ENCODE measurements around the gene FUT8.

Gene FUT8

DNA sequence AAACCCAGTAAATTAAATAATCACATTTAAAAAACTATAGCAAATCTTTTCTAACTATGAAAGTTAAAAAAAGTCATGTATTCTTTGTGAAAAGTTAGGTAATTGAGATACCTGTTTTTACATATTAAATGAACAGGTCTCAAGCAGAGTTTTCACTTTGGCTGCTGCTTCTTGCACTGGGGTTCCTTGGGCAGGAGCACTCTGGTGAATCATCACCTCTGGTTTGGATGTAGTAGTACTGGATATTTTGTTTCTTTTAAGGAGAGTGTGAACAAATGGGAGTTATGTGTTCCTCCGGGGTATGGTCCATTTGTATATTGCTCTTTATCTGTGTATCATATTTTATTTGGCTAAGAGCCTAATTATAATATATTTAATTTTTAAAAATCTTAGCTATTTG, 82.7 kb downstream of the FUT8 start:
- DNase-seq (ENCODE audit: low read depth in 2 of 2), result no peak

DNA sequence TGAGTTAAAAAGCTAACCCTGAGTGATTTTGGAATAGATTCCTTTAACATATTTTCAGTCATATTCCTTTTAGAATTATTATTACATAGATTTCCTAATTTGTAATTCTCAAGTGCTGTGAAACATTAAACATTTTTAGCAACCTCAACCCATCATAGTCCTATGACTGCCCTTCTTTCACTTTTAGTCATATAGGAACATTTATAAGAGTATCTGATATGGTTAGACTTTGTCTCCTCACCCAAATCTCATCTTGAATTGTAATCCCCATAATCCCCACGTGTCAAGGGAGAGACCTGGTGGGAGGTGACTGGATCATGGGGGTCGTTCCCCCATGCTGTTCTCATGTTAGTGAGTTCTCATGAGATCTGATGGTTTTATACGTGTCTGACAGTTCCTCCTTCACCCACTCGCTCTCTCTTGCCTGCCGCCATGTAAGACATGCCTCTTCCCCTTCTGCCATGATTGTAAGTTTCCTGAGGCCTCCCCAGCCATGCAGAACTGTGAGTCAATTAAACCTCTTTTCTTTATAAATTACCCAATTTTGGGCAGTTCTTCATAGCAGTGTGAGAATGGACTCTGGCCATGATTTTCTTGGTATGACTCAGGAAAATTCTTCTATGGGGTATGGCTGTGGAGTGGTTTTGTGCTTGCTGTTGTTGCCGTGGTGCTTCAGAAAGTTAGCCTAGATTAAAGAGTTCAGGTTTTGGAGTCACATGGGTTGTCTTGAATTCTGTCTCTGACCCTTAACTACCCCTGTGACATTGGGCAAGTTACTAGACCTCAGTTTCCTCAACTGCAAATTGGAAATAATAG, 83.9 kb downstream of the FUT8 start:
- no peak for DNase-seq (ENCODE audit: low read depth in 2 of 2)

DNA sequence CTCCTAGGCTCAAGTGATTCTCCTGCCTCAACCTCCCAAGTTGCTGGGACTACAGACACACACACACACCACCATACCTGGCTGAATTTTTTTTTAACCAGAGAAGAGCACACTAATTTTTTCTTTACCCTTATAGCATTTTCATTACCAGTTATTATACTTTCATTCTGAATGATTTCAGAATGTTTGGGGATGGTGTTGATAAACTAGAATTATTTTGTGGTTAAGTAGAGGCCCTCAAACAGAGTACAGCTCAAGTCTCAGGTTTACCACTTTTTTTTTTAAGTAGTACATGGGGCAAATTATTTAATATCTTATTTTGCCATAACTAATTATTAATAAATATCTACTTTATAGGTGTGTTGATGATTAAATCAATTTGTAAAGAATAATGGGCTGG, 86.6 kb downstream of the FUT8 start:
- DNase-seq (ENCODE audit: low read depth in 2 of 2), result no peak

DNA sequence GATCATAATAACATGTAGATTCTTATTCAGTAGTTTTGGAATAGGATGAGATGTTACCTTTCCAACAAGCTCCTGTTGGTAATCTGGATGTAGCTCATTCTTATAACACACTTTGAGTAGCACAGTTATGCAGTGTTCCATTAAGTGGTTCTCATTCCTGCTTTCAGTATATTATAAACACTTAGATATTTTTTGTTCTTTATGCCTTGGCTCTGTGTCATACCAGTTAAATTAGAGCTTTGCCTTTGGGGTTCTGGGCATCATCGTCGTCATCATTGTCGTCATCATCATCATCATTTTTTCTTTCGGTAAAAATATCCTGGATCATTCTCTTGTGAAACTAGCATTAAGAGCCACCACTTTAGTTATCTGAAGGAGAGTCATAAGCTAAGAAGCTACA, 87.5 kb downstream of the FUT8 start:
- DNase-seq (ENCODE audit: low read depth in 2 of 2), result no peak

DNA sequence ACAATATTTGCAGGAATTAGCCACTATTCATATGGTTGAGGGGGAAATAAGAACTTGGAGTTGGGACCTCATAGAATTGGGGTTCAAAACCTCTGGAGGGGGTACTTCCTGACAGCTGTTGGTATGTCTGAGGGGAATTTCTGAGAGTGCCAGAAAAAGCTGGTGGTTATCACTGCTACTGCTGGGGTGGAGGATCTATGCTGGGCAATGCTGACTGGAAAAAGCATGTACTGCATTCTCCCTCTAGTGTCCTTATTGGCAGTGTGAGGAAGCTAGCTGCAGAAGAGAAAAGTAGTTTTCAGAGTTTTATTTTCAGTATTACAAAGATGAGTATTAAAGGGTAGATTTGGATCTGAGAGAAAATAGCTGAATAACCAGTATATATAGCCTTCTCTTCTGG, 88.8 kb downstream of the FUT8 start:
- no peak for DNase-seq (ENCODE audit: low read depth in 2 of 2)

DNA sequence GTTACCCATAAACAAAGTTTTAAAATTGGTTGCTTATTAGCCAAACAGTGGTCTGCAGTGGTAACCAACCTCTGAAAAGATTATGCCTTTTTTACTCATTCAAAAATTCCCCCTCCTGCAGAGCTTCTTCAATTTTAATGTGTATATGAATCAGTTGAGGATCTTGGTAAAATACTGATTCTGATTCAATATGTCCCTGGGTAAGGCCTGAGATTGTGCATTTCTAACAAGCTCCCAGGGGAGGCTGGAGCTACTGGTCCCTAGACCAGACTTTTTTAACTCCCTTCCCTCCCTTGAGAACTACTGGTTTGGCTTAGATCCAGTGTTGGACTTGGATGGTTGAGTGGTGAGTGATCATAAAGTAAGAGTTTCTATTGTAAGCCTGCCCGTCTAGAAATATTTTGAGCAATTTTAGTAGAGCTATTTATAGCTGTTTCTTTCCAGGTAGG, 90.2 kb downstream of the FUT8 start:
- no peak for DNase-seq (ENCODE audit: low read depth in 2 of 2)

DNA sequence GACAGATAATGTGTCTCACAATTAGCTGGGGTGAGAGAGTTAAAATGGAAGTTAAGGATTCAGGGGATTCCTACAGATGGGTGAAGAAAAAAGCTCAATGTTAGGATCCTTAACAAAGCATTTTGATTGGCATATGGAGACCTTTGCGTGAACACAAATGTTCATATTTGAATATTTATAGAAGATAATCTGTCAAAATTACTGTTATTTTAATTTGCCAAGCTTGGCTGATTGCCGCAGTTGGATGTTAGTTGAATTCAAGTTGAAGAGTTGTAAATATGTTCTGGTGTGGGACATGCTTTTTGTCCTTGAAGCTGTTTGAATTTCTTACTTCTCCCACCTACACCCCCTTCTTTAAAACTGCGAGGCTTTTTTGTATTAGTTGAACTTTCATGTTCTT, 91.2 kb downstream of the FUT8 start:
- no peak for DNase-seq (ENCODE audit: low read depth in 2 of 2)

DNA sequence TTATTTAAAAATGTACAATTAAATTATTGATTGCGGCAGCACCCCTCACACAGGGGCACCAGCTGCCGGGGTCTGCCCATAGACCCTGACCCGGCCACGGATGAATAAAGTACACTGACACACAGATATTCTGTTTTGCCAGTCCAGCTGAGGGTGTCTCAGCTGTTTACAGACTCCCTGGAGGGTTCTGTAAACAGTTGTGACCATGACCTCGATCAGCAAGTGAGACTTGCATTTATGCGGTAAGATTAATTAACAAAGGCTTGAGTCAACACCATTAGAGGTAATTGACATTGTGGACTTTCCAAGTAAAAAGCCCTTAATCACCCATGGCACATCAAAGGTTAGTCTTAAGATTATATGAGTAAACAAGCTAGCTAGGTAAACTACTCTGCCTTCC, 94.3 kb downstream of the FUT8 start:
- no peak for DNase-seq (ENCODE audit: low read depth in 2 of 2)

DNA sequence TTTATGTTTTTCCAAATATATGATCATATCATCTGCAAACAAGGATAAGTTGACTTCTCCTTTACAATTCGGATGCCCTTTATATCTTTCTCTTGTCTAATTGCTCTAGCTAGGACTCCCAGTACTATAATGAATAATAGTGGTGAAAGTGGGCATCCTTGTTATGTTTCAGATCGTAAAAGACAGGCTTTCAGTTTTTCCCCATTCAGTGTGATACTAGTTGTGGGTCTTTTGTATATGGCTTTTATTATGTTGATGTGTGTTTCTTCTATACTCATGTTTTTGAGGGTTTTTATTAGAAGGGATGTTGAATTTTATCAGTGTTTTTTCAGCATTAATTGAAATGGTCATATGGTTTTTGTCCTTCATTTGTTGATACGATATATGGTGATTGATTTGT, 97.3 kb downstream of the FUT8 start:
- DNase-seq (ENCODE audit: low read depth in 2 of 2), result no peak

DNA sequence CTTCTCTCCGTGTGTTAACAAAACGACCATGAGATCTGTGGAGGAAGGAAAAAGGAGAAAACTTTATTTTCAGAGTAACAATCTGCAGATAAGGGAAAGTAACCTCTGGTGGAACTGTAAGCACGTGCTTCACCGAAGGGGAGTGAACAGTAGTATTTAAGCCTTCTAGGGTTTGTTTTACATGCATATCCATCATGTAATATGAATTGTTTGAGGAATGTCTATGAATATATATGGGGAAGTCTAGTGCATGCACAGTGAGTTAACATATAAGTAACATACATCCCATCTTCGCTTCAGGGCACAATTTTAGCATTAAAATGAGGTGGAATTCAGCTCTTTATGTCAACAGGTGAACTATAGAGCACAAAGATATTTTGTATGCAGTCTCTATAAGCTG, 101.1 kb downstream of the FUT8 start:
- no peak for DNase-seq (ENCODE audit: low read depth in 2 of 2)

DNA sequence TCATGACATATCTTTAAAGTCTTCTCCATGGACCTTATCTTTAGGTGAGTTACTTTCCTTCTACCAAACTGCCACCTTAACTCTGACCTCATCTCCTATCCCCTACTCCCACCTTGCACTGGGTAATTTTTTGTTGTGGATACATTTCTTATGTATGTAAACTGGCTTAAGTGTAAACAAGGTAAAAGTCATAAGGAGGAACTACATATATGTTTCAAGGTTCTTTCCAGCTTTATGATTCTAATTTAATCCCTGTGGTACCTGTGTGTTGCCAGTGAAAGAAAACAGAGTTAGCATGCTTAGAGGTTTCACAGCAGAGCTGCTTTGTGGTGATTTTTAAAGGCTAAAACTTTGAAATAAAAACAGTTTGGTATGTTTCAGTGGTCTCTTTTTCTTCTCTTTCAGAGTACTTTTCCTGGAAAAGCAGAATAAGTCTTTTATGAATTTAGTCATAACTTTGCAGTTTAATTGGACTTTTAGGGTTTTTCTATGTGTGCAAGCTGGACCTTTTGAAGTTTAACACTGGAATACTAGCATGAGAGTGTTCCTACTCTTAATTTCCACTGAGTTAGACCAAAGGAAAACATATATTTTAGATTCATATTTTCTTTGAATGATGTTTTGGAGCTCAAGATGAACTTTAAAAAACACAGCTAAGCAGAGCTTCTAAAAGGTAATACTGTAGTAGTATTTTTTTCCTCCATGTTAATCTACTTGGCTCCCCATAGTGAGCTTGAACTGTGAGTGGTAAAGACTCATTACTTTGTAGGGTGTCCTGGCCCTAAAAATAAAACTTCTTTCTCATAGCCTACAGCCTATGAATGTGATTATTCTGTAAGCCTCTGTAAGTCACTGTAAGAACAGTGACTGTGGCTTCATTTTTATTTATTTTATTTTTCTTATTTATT, 105.4 kb downstream of the FUT8 start:
- DNase-seq (ENCODE audit: low read depth in 2 of 2), result no peak

DNA sequence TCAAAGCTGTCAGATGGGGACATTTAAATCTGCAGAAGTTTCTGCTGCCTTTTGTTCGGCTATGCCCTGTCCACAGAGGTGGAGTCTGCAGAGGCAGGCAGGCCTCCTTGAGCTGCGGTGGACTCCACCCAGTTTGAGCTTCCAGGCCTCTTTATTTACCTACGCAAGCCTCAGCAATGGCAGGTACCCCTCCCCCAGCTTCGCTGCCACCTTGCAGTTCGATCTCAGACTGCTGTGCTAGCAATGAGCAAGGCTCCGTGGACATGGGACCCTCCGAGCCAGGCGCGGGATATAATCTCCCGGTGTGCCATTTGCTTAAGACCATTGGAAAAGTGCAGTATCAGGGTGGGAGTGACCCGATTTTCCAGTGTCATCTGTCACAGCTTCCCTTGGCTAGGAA, 115.5 kb downstream of the FUT8 start:
- no peak for DNase-seq (ENCODE audit: low read depth in 2 of 2)

DNA sequence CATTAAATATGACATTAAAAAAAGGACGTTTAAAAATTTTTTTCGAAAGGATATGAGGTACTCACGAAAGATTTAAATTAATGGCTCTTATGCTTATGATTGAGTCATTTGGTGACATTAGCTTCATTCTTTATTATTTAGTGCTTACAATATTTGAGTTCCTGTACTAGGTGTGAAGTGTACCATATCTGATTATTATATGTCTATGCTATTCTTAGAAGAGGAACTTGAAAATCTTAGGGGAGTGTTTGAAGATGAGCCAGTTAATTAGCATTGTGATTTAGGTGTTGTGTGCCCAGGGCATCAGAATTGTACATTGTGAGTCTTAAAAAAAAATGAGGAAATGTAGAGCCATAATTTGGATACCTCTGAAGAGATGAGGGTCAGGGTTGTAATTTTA, 118.6 kb downstream of the FUT8 start:
- DNase-seq (ENCODE audit: low read depth in 2 of 2), result no peak

DNA sequence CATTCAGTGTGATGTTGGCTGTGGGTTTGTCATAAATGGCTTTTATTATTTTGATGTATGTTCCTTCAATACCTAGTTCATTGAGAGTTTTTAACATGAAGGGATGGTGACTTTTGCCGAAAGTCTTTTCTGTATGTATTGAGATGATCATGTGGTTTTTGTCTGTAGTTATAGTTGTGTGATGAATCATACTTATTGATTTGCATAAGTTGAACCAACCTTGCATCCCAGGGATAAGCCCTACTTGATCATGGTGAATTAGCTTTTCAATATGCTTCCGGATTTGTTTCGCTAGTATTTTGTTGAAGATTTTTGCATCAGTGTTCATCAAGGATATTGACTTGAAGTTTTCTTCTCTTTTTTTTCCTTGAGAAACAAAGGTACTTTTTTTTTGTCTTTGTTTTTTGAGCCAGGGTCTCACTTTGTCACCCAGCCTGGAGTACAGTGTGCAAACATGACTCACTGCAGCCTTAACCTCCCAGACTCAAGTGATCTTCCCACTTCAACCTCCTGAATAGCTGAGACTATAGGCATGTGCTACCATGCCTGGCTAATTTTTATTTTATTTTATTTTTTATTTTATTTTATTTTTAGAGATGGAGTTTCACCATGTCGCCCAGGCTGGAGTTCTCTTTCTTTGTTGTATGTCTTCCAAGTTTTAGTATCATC, 121.3 kb downstream of the FUT8 start:
- DNase-seq (ENCODE audit: low read depth in 2 of 2), result no peak

DNA sequence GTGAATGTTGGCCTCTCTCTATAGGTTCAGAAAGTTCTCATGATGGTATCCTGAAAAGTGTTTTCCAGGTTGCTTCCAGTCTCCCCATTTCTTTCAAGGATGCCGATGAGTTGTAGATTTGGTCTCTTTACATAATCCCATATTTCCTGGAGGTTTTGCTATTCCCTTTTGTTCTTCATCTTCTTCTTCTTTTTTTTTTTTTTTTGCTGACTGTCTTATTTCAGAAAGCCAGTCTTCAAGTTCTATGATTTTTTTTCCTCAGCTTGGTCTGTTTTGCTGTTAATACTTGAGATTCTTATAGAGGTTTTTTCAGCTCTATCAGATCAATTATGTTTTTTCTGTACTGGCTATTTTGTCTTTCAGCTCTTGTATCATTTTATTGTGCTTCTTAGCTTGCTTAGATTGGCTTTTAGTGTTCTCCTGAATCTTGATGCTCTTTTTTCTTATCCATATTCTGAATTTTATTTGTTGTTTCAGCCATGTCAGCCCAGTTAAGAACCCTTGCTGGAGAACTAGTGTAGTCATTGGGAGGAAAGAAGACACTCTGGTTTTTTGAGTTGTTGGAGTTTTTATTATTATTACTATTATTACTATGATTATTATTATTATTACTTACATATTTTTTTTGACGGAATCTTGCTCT, 124.4 kb downstream of the FUT8 start:
- no peak for DNase-seq (ENCODE audit: low read depth in 2 of 2)

DNA sequence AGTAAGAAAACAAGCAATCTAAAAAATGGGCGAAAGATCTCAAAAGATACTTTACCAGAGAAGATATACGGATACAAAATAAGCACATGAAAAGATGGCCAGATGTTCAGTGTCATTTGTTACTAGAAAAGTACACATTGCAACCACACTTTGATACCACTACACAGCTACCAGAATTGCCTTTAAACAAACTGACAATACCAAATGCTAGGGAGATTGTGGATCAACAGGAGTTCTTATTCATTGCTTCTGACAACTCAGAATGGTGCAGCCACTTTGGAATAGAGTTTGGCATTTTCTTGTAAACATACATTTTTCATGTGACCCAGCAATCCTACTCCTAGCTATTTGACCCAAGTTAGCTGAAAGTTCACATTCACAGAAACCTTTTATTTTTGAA, 136.3 kb downstream of the FUT8 start:
- no peak for DNase-seq (ENCODE audit: low read depth in 2 of 2)

DNA sequence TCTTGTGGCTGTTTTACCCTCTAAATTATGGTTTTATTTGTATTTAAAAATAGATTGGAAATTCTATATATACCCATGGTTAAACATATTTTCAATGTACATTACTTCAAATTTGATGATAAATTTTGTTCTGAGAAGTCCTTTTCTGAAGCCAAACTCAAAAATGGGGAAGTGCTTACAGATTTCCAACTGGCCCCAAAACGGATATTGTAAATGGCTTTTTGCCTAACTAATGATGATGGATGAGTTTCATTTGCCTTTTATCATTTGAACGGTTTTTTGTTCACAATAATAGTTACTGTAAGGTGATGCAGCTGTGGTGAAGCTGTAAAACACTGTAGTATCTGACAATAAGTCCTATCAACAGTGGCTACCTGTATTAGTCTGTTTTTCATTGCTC, 136.9 kb downstream of the FUT8 start:
- no peak for DNase-seq (ENCODE audit: low read depth in 2 of 2)

DNA sequence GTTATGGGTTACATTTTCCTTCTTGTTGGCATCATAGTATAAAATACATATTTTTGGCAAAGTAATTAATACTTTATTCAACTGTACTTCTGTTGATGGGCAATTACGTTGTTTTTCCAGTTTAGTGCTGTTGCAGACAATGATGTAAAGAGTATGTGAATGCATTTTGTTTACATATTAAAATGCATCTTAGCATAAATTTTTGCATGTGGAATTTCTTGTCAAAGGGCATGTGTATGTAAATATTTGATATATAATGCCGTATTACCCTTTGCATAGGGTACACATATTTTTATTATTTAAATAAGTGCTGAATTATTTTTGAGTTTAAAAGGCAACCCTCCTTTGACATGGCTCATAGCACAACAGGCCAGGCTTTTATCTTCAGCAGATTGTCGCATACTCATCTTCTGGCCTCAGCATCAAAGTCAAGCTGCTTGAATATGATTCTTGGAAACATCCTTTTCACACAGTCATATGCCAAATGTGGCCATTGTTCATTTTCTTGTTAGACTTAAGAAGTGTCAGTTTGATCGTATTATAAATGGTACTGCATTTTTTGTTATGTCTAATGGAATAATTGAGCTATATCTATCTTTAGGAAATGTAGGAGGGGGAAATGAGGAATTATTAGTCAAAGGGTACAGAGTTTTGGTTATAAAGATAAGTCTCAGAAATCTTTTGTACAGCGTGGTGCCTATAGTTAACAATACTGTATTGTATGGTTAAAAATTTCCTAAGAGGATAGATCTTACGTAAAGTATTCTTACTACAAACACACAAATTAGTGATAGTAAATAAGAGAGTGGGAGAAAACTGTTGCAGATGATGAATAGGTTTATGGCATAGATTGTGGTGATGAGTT, 138.5 kb downstream of the FUT8 start:
- no peak for DNase-seq (ENCODE audit: low read depth in 2 of 2)

DNA sequence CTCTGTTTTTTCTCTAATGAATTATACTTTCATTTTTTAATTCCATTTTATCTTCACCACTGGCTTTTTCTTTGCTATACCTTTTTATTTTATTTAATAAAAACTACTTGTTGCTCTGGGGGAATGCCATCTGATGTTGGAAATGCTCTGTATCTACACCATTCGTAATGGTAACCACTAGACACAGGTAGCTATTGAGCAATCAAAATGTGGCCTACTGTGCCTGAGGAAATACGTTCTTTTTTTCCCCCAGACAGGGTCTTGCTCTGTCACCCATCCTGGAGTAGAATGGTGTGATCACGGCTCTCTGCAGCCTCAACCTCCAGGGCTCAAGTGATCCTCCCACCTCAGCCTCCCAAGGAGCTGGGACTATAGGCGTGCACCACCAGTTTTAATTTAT, 140.2 kb downstream of the FUT8 start:
- DNase-seq (ENCODE audit: low read depth in 2 of 2), result no peak

DNA sequence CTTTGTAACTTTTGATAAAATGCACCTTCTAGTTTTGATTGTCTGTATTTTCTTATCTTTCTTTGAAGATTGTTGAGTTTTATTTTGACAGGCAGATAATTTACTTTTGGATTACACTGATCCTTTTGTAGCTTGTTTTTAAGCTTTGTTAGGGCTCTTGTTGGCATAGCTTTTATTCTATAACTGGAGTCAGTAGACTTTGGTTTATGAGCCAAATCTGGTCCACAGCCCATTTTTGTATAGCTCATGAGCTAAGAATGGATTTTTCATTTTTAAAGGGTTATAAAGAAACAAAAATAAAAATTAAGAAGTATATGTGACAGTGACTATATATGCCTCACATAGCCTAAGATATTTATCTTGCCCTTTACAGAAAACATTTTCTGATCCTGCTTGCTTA, 142.3 kb downstream of the FUT8 start:
- DNase-seq (ENCODE audit: low read depth in 2 of 2), result no peak

DNA sequence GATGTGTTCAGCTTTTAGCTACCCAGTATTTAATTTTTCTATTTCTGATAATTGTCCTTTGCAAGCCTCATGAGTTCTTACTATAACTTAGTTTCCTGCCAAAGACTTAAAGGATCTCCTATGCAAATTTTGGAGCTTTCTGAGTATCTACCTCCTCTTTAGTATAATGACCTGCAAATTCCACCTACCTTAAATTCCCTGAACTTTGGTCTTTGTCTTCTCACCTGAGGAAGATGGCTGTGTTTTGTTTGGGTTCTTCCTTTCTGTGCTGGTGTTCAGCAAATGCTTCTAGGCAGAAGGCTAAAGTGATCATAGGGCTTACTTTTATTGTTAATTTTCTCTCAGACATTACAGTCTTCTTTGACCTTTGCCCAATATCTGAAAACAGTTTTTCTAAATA, 142.8 kb downstream of the FUT8 start:
- no peak for DNase-seq (ENCODE audit: low read depth in 2 of 2)
